Sigmoid colon (tissue), 7 donors: ENCODE results near the gene STEAP3. TPM values are rescaled to one million over a fixed set of nuclear protein-coding genes. Genes with fewer than 3 reads are reported as not detected.
"Not testable (repeated sequence)": the region's sequence is repeated elsewhere in the genome, so short reads cannot be mapped to it uniquely, and the experiment has no call there.

Experiments used
- DNase-seq: peaks from one replicate; pipeline ENCODE4 v3.0.0-alpha.2; 2019
- H3K27ac ChIP-seq, 4 donors: fragments of 200-600 bp; sonication (generic); one replicate each; pipeline ENCODE4 v1.5.1; 2016 to 2019; ENCODE audit warnings: mild to moderate bottlenecking in 1 of 4
- H3K27me3 ChIP-seq, 3 donors: fragments of 200-600 bp; sonication (generic); one replicate each; pipeline ENCODE4 v1.5.1; 2019; ENCODE audit warnings: mild to moderate bottlenecking in 1 of 3
- H3K36me3 ChIP-seq, 4 donors: fragments of 200-600 bp; sonication (generic); one replicate each; pipeline ENCODE4 v1.5.1; 2016 to 2019
- H3K4me1 ChIP-seq, 4 donors: fragments of 200-600 bp; sonication (generic); one replicate each; pipeline ENCODE4 v1.5.1; 2017 to 2019
- H3K4me3 ChIP-seq, 4 donors: fragments of 200-600 bp; sonication (generic); one replicate each; pipeline ENCODE4 v1.5.1; 2017 to 2019; ENCODE audit warnings: mild to moderate bottlenecking in 2 of 4, moderate library complexity in 1 of 4
- H3K9me3 ChIP-seq, 4 donors: fragments of 200-600 bp in 3 of 4; sonication (generic) in 3 of 4; one replicate each; pipeline versions ENCODE4 v1.5.1 to v1.6.1; 2013 to 2019
- CTCF ChIP-seq, 4 experiments: fragments of 450-650 bp in 3 of 4; fragments of 200-600 bp in 1 of 4; IDR thresholded peaks; one replicate each; pipeline ENCODE4 v1.5.1; 2016 to 2019; ENCODE audit warnings: antibody characterized with exemption in 4 of 4, mild to moderate bottlenecking in 3 of 4, moderate library complexity in 2 of 4
- EP300 ChIP-seq, 4 donors: sonication (generic); formaldehyde crosslinking; IDR thresholded peaks; one replicate each; pipeline ENCODE4 v1.6.1; 2017; ENCODE audit warnings: antibody characterized with exemption in 4 of 4
- POLR2A ChIP-seq, 2 donors: fragments of 450-650 bp; IDR thresholded peaks; one replicate each; pipeline ENCODE4 v1.6.1; 2016; ENCODE audit warnings: antibody characterized with exemption in 2 of 2, mild to moderate bottlenecking in 2 of 2, moderate library complexity in 2 of 2
- POLR2AphosphoS5 ChIP-seq, 4 donors: sonication (generic); formaldehyde crosslinking; IDR thresholded peaks; one replicate each; pipeline ENCODE4 v1.6.1; 2017; ENCODE audit warnings: antibody characterized with exemption in 4 of 4
- WGBS, 2 donors: extraction: QIAGEN DNeasy Blood & Tissue Kit; methylation state at CpG; one replicate each; pipeline ENCODE4 v1.1.7; 2013; 5-methylcytosine and 5-hydroxymethylcytosine counted together
- intact Hi-C: fragments of 100-400 bp; cut with DNase I; formaldehyde crosslinking; loops from one replicate; pipeline ENCODE4 v1.15.1; 2023
- polyA plus RNA-seq, 3 donors: library from polyadenylated mRNA; stranded (reverse); fragments of 200-250 nt; gene quantifications; one replicate each; pipeline ENCODE4 v1.2.3, GENCODE V29; 2013
- total RNA-seq, 4 donors: library from RNA; depleted of rRNA; stranded (reverse); fragments of >200 nt; gene quantifications; one replicate each; pipeline ENCODE4 v1.1.0, GENCODE V29; 2016
- donor health status: healthy with polysubstance abuse.
- donor health status: Bipolar disorder and iron deficiency.
- donor health status: healthy.

STEAP3 gene
- total and polyA plus RNA-seq, 7 donors = 1.4 to 16.4 (median 2.8) TPM

GRCh38 chr2:119267604-119268003 lies 44.0 kb downstream of the STEAP3 start:
- no peak overlapping the region for H3K4me3 ChIP-seq
- H3K4me1 ChIP-seq = no peaks in the 10 kb centered on the region
- TF ChIP-seq POLR2AphosphoS5 (IDR thresholded peaks at IDR 0.05) (no peak), CTCF (IDR thresholded peaks at IDR 0.05) (no peak), EP300 (IDR thresholded peaks at IDR 0.05) (no peak), POLR2A (IDR thresholded peaks at IDR 0.05) (no peak)
- H3K27me3 ChIP-seq = no peaks in the 10 kb centered on the region
- intact Hi-C loops = no loop called here
- no peak for DNase-seq
- H3K36me3 ChIP-seq = peaks cover 0 to 3% (median 0%) of the 10 kb centered on the region in 4 donors
- no peak overlapping the region for H3K27ac ChIP-seq
- H3K9me3 ChIP-seq = no peaks in the 10 kb centered on the region

- intact Hi-C loops = no loop called here
- DNase-seq = no peak
- TF ChIP-seq EP300 (IDR thresholded peaks at IDR 0.05) (no peak), POLR2AphosphoS5 (IDR thresholded peaks at IDR 0.05) (no peak), POLR2A (IDR thresholded peaks at IDR 0.05) (no peak), CTCF (IDR thresholded peaks at IDR 0.05) (no peak)
Measured at GRCh38 chr2:119276864-119277263, 53.2 kb downstream of the STEAP3 start.

GRCh38 chr2:119278385-119278784 lies 54.8 kb downstream of the STEAP3 start:
- H3K27ac ChIP-seq, intact Hi-C loops, DNase-seq, H3K4me3 ChIP-seq, H3K36me3 ChIP-seq, H3K4me1 ChIP-seq, H3K9me3 ChIP-seq, H3K27me3 ChIP-seq: not testable (repeated sequence)
- 87 to 88% methylated on average over 2 of the region's 2 CpGs for WGBS, 2 donors

More at GRCh38 chr2:119276864-119277263, 53.2 kb downstream of the STEAP3 start:
- 74 to 79% methylated on average over 8 of the region's 8 CpGs for WGBS, 2 donors
- no peak overlapping the region for H3K4me3 ChIP-seq
- H3K27ac ChIP-seq = no peak overlapping the region
- H3K27me3 ChIP-seq = no peaks in the 10 kb centered on the region
- H3K36me3 ChIP-seq = no peaks in the 10 kb centered on the region
- no peaks in the 10 kb centered on the region for H3K4me1 ChIP-seq
- H3K9me3 ChIP-seq = no peaks in the 10 kb centered on the region

- WGBS, 2 donors = 88 to 95% methylated on average over 6 of the region's 6 CpGs
- DNase-seq = no peak
- Histone ChIP-seq H3K9me3 (no peaks in the 10 kb centered on the region), H3K27ac (no peak overlapping the region), H3K27me3 (no peaks in the 10 kb centered on the region), H3K36me3 (no peaks in the 10 kb centered on the region), H3K4me1 (peaks cover 0 to 13% (median 6%) of the 10 kb centered on the region in 4 donors), H3K4me3 (no peak overlapping the region)
- TF ChIP-seq POLR2AphosphoS5 (IDR thresholded peaks at IDR 0.05) = no peak
- no peak for TF ChIP-seq POLR2A (IDR thresholded peaks at IDR 0.05)
- intact Hi-C loops = no loop called here
Measured at GRCh38 chr2:119278946-119279345, 55.3 kb downstream of the STEAP3 start.

GRCh38 chr2:119279666-119280065 lies 56.0 kb downstream of the STEAP3 start:
- Histone ChIP-seq H3K27me3 (no peaks in the 10 kb centered on the region), H3K27ac (no peak overlapping the region), H3K4me1 (peaks cover 0 to 17% (median 7%) of the 10 kb centered on the region in 4 donors), H3K9me3 (no peaks in the 10 kb centered on the region), H3K36me3 (no peaks in the 10 kb centered on the region), H3K4me3 (no peak overlapping the region)
- intact Hi-C loops = loop anchor here (10.0 kb wide), 1 partner anchor 265 kb away; no protein-coding TSS in a partner anchor
- WGBS, 2 donors = 94 to 95% methylated on average over 6 of the region's 6 CpGs
- DNase-seq = no peak
- no peak for TF ChIP-seq POLR2AphosphoS5 (IDR thresholded peaks at IDR 0.05)
- TF ChIP-seq EP300 (IDR thresholded peaks at IDR 0.05) = no peak
- no peak for TF ChIP-seq POLR2A (IDR thresholded peaks at IDR 0.05)
- no peak for TF ChIP-seq CTCF (IDR thresholded peaks at IDR 0.05)

GRCh38 chr2:119280680-119281079 lies 57.0 kb downstream of the STEAP3 start:
- Histone ChIP-seq H3K27ac (no peak overlapping the region), H3K36me3 (no peaks in the 10 kb centered on the region), H3K27me3 (no peaks in the 10 kb centered on the region), H3K9me3 (no peaks in the 10 kb centered on the region), H3K4me3 (no peak overlapping the region), H3K4me1 (peaks cover 0 to 17% (median 7%) of the 10 kb centered on the region in 4 donors)
- TF ChIP-seq EP300 (IDR thresholded peaks at IDR 0.05) = no peak
- TF ChIP-seq POLR2AphosphoS5 (IDR thresholded peaks at IDR 0.05) = no peak
- TF ChIP-seq CTCF (IDR thresholded peaks at IDR 0.05) = no peak
- TF ChIP-seq POLR2A (IDR thresholded peaks at IDR 0.05) = no peak
- DNase-seq = no peak
- 63 to 82% methylated on average over 4 of the region's 4 CpGs for WGBS, 2 donors
- intact Hi-C loops = loop anchor here (10.0 kb wide), 1 partner anchor 266 kb away; no protein-coding TSS in a partner anchor
